CD4-positive, alpha-beta T cell treated with Interleukin-17A for 4 hours (primary cell): ENCODE results near the gene KRT84.
"Not testable (repeated sequence)": the region's sequence is repeated elsewhere in the genome, so short reads cannot be mapped to it uniquely, and the experiment has no call there.

Source experiments
- DNase-seq: peaks from one replicate; pipeline ENCODE4 v3.0.0-alpha.2; 2020; ENCODE audit warnings: mixed read lengths

KRT84 gene

GRCh38 chr12:52359621-52360061 lies 25.8 kb downstream of the KRT84 start:
- DNase-seq, result no peak

DNA sequence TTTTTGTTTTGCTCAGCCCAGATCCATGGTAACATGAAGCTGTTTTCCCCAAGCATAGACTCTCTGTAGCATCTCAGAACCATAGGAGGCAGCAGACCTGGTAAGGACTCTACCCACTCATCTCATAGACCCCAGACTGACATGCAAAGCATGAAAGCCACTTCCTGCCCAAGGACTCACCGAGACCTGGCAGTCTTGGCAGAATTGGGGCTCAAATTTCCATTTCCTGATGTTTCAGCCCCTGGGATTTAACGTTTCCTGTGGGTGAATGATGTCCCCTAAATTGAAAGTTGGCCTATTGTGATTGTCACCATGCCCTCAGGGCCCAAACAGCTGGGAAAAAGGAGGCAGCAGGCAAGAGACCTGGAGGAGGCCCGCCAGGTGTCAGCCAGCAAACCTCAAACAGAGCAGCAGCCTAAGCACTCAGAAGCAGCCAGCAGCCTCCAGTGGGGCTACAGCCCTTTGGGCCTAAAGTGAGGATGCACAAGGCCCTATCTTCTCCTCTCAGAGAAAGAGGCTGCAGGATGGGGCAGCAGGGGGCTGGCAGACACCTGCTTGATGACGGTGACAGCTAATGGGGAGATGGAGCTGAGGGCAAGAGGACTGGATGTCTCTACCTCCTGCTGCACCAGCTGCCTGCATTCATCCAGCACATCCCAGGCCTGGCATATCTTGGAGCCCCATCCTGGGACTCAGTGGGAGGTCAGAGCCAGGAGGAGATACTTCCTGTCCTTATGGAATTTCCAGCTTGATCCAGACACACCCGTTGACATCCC lies 26.7 kb downstream of the KRT84 start:
- peak; percentile 29 for DNase-seq

DNA sequence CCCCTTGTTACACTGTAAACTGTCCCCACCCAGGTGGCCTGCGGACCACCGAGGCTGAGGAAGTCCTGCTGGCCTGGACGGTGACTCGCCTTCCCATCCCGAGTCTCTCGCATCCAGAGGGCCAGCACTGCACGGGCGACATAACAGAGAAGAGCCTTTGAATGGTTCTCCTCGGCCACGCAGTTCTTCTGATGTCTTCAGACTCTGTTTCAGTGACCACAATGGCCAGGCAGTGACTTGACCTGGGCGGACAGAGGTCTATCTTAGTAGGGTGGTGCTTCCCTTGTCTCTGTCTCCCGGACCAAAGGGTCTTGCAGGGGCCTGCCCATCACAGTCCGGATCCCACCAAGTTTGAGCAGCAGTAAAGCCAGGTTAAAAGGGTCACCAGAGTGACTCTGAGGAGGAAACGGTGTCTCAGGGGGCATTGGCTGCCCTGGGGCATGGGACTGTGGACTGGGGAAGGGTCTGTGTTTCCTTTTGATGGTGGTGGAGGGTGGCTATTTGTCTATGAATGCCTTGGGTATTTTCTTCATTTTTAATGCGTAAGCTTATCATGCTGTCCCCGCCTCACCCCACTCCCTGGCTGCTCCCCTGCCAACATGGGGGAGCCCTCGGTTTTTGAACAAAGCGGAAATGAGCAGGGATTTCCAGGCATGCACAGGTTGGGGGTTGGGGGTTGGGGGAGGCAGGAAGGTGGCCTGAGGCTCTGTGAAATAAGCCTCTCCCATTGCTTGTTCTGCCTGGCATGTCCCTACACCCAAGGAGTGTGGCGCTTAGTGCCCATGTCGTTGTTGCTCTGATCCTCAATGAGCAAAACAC lies 28.5 kb downstream of the KRT84 start:
- no peak for DNase-seq

- no peak for DNase-seq
These were observed 29.3 kb downstream of the KRT84 start for GRCh38 chr12:52356031-52356761.

- DNase-seq, result no peak
These were observed 30.3 kb downstream of the KRT84 start for GRCh38 chr12:52355176-52355575.

DNA sequence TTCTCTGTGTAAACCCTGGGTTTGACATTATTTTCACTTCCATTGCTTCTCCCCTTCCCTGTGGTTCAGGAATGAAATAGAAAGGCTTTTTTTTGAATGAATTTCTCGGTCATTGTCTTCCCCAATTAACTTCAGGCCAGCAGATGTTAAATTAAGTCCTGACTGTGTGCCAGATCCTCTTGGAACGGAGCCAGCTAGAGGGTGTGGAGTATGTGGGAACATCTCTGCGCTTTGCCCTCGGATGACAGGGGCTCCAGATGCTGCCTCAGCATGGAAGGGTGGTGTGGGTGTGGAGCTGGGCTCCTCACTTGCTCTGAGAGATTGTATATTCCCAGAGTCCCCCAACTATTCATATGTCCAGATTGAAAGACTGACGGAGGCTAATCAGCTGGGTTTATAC lies 31.3 kb downstream of the KRT84 start:
- no peak for DNase-seq

DNA sequence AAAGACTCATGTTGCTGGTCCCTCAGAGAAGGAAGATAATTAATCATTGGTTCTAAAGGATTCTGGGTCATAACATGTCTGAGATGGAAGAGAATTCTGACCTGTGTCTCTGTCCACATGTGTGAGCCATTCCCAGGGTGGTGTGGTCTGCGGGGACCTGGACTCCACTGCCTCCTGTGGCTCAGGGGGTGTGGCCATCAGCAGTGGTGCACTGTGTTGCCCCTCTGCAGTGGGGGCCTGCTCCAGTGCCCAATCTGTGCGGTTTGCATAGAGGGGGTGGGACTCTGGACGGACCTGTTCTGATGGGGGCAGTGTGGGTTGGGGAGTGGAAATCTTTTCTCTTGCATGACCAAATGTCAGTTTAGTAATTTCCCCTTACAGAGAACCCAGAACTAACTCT lies 31.7 kb downstream of the KRT84 start:
- DNase-seq, result no peak

- no peak for DNase-seq
These were observed 32.5 kb downstream of the KRT84 start for GRCh38 chr12:52352951-52353350.

- DNase-seq, result peak; percentile 68
These were observed 34.0 kb downstream of the KRT84 start for GRCh38 chr12:52351196-52352059.

- no peak for DNase-seq
These were observed 34.7 kb downstream of the KRT84 start for GRCh38 chr12:52350786-52351185.

- no peak for DNase-seq
These were observed 35.3 kb downstream of the KRT84 start for GRCh38 chr12:52350021-52350620.

DNA sequence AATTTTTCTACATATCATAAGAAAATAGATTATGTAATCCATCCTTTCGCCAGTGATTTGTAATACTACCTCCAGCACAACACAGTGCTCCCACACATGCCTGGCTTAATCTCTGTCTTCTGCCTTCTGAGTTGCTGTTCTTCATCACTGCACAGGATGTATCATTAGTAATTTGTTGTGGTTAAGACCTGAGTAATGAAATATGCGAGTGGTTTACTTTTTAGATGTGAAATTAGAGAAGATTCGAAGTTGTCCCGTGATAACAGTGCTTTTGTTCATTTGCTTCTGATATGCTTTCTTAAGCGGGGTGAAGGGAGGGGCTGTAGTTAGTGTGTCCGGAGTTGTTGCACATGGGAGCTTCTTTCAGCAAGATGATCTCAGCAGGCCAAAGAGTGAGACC lies 36.3 kb downstream of the KRT84 start:
- DNase-seq, result no peak

DNA sequence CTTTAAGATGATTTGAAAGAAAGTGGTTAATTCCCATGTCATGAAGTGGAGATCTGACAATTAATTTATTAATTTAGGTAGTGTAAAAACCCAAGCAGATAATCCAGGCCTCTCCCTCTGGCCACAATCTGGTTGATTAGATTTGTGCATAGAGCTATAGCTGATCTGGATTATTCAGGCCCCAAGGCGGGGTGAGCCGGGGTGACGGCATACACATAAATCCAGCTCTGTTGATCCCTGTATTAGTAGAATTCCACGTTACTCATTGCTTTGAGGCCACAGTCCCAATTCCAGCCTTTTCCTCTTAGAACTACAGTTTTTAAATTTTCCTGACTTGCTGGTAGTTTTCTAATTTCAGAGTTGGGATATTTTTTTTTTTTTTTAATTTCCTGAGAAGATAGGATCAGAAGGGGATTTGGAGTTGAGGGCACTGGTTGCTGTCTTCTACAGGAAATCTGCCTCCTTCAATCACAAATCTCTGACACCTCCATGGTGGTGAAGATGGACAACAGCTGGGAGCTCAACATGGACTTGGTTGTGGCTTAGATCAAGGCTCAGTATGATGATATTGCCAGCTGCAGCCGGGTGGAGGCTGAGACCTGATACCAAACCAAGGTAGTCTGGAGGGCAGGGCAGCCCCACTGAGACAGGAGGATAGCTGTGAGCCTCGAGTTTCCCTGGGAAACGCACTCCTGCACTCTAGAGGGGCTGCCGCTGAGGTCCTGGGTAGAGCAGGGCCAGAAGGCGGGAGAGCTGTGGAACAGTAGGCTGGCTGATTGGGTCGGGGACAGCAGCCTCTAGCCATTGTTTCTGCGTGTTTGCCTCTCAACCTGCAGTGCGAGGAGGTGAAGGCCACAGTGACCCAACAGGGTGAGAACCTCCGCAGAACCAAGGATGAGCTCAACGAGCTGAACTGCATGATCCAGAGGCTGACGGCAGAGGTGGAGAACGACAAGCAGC lies 37.6 kb downstream of the KRT84 start:
- no peak for DNase-seq

DNA sequence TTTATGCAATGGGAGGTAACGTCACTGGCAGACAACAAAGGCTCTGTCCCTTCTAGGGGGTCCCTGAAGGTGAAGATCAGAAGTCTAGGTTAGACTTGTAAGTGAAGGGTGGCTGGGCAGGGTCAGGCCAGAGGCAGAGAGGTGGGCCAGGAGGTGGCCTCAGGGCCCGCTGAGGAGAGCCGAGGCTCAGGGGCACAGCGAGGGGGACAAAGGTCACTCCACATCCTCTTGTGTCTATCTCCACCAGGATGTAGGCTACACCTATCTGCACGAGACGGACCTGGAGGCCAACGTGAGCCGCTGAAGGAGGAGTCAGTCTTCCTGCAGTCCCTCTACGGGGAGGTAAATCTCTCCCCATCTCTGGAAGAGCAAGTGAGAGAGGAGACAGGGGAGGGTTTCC lies 38.4 kb downstream of the KRT84 start:
- DNase-seq, result no peak

GRCh38 chr12:52346593-52346992 lies 38.9 kb downstream of the KRT84 start:
- no peak for DNase-seq

GRCh38 chr12:52345041-52345440 lies 40.4 kb downstream of the KRT84 start:
- not testable (repeated sequence) for DNase-seq

- no peak for DNase-seq
These were observed 41.3 kb downstream of the KRT84 start for GRCh38 chr12:52344111-52344510.

GRCh38 chr12:52343550-52343949 lies 41.9 kb downstream of the KRT84 start:
- no peak for DNase-seq

GRCh38 chr12:52342781-52343490 lies 42.5 kb downstream of the KRT84 start:
- no peak for DNase-seq

DNA sequence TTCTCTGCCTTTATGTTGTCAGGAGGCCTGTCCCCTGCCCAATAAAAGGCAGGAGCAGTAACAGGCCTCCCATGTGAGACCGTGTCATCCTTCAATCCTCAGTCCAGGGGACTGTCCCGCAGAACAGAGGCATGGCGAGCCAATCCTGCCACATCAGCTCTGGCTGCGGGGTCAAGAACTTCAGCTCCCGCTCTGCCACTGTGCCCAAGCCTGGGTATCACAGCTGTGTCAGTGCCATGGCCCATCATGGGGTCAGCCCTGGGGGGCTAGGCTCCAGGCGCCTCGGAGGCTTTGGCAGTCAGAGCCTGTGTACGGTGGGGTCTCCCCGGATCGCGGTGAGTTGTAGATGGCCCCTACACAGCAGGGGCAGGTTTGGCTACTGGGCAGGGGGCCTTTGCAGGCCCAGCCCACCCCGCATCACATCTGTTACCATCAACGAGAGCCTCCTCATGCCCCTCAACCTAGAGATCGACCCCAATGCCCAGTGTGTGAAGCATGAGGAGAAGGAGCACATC lies 44.3 kb downstream of the KRT84 start:
- no peak for DNase-seq
